ENCODE measurements around the gene TTLL11. TPM values are rescaled to one million over a fixed set of nuclear protein-coding genes. Genes with fewer than 3 reads are reported as not detected.

TTLL11 gene
- 10 to 100 TPM in 5 of 6 donors, 1 to 10 TPM in 1; 6.8 to 18.9 (median 12.9) TPM for total RNA-seq

DNA sequence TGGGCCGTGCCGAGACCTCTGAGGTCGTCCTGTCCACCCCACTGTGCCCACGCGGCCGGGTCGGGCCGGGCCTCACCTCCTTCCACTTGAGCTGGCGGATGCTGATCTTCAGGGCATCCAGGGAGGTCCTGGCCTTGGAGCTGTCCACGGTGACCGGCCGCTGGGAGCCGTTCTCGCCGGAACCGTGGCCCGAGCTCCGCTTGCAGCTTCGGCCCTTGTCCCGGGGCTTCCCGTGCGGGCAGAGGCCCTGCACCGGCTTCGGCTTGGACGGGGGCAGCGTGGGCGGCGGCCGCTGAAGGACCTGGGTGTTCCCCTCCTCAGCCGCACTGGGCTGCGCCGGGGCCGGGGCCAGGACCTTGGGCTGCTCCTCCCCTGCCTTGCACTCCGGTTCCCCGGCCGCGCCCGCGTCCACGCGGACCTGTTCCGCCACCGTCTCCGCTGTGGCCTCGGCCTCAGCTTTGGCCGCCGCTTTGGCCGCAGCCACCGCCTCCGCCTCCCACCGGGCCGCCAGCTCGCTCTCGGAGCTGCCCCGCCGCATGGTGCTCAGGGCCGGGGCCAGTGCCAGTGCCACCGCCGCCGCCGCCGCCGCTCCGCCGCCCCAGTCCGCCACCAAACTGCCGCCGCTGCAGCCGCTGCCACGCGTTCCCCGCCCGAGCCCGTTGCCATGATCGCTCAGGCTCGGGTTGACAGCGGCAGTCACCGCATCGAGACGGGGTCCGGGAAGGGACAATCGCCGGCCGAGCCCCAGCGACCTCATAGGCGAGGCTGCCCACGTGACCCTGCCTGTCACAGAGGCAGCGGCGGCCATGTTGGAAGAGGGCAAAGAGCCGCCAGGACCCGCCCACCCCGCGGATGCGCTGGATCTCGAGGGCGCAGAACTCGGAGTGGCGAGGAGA is at the start of gene TTLL11:
Gene TTLL11 (minus strand): TSS at position 698 of the 896 bp plus-strand sequence. CDS start 160 bp downstream, at position 538.
- peaks cover 21 to 35% (median 24%) of the 10 kb centered on the region in 4 donors for H3K4me1 ChIP-seq
- DNase-seq (peak; percentile 97 to 98), ATAC-seq (ENCODE audit: low FRiP score in 2 of 2) (peak; percentile 95 to 98)
- TF ChIP-seq CTCF (IDR thresholded peaks at IDR 0.05) (peak in 2 of 6 experiments; percentile 28 to 31), EP300 (IDR thresholded peaks at IDR 0.05) (peak in 1 of 4 donors; percentile 53), POLR2A (IDR thresholded peaks at IDR 0.05) (peak in 2 of 4 donors; percentile 15 to 68), POLR2AphosphoS5 (IDR thresholded peaks at IDR 0.05) (peak; percentile 95 to 96)
- WGBS, 2 donors, result 1% methylated on average over 90 of the region's 98 CpGs; no CpG with 5 or more reads in 1 of the 2 donors
- H3K27me3 ChIP-seq, result no peaks in the 10 kb centered on the region
- H3K27ac ChIP-seq, result peak within 1 kb of the TSS; percentile 53 to 82 (median 69)
- peak within 1 kb of the TSS; percentile 65 to 93 (median 76) for H3K4me3 ChIP-seq
- no peaks in the 10 kb centered on the region for H3K36me3 ChIP-seq
- no peaks in the 10 kb centered on the region for H3K9me3 ChIP-seq

DNA sequence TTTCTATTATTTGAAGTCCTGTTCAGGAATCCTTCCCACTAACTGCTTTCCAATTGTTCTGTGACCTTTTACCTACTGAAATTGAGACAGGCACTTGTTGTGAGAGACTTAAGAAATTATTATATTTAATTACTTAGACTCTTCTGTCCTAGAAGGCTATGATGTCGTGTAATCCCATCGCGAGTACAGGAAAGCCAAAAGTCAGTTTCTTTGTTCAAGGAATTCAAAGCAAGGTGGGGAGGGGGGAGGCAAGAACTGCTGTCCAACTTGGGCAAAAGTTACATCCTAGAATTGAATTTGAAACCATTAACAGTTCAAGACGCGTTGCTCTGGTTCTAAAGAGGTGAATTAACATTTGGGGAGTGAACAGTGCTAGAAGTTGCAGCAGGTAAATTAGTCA is 48.6 kb upstream of the TTLL11 start:
- Histone ChIP-seq H3K4me1 (peaks cover 2 to 15% (median 11%) of the 10 kb centered on the region in 4 donors), H3K27me3 (no peaks in the 10 kb centered on the region), H3K4me3 (no peak overlapping the region), H3K27ac (no peak overlapping the region), H3K36me3 (peaks cover 3 to 41% (median 28%) of the 10 kb centered on the region in 4 donors), H3K9me3 (no peaks in the 10 kb centered on the region)
- DNase-seq, result no peak
- TF ChIP-seq EP300 (IDR thresholded peaks at IDR 0.05) (no peak), POLR2A (IDR thresholded peaks at IDR 0.05) (no peak)
- no peak for ATAC-seq (ENCODE audit: low FRiP score in 2 of 2)
- 71 to 81% methylated on average over 5 of the region's 5 CpGs for WGBS, 2 donors

DNA sequence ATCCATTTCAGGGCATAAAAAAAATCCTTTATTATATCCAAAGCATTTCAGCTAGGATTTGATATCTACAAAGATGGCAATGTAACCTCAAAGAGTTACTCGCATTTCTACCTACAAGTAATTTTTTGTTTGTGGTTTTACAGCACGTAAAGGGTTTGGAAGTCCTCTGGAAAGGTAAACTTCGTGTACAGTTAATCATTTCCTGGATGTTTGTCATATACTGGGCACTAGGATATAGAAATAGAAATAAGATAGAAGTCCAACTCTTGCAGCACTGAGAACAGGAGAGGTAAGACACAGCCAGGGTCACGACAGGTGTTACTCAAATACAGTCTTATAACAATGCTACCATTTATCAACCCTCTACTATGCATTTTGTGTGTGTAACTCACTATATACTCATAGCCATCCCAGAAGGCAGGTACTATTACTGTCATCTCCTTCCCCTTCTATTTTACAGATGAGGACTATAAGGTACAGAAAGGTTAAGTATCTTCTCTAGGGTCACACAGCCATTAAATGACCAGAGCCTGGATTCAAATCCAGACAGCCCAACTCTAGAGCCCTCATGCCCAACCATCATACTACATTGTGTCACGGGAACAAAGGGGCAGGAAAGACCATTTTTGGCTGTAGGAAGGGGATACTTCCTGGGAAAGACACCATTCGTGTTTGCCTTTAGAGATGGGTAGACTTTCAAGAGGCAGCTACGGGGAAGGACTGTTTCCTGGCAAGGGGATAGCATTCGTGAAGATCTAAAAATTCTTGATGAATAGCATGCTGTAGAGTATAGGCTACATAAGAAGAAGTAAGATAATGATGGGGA is 47.5 kb upstream of the TTLL11 start:
- H3K9me3 ChIP-seq, result no peaks in the 10 kb centered on the region
- no peak for TF ChIP-seq POLR2AphosphoS5 (IDR thresholded peaks at IDR 0.05)
- no peak for TF ChIP-seq POLR2A (IDR thresholded peaks at IDR 0.05)
- TF ChIP-seq CTCF (IDR thresholded peaks at IDR 0.05), result no peak
- no peak for TF ChIP-seq EP300 (IDR thresholded peaks at IDR 0.05)
- H3K4me3 ChIP-seq, result no peak overlapping the region
- H3K4me1 ChIP-seq, result peaks cover 2 to 15% (median 11%) of the 10 kb centered on the region in 4 donors
- ATAC-seq (ENCODE audit: low FRiP score in 2 of 2) (no peak), DNase-seq (no peak)
- H3K36me3 ChIP-seq, result peaks cover 3 to 31% (median 23%) of the 10 kb centered on the region in 4 donors
- no peaks in the 10 kb centered on the region for H3K27me3 ChIP-seq
- 71 to 77% methylated on average over 8 of the region's 8 CpGs for WGBS, 2 donors
- H3K27ac ChIP-seq, result no peak overlapping the region

GRCh38 chr9:122138560-122139268 is 45.6 kb upstream of the TTLL11 start:
- no peak for ATAC-seq (ENCODE audit: low FRiP score in 2 of 2)
- 81 to 82% methylated on average over 10 of the region's 10 CpGs for WGBS, 2 donors
- H3K9me3 ChIP-seq, result no peaks in the 10 kb centered on the region
- no peak overlapping the region for H3K4me3 ChIP-seq
- no peak overlapping the region for H3K27ac ChIP-seq
- H3K4me1 ChIP-seq, result peaks cover 9 to 24% (median 16%) of the 10 kb centered on the region in 4 donors
- TF ChIP-seq CTCF (IDR thresholded peaks at IDR 0.05), result no peak
- TF ChIP-seq EP300 (IDR thresholded peaks at IDR 0.05), result no peak
- TF ChIP-seq POLR2AphosphoS5 (IDR thresholded peaks at IDR 0.05), result no peak
- TF ChIP-seq POLR2A (IDR thresholded peaks at IDR 0.05), result no peak
- H3K36me3 ChIP-seq, result peaks cover 0 to 13% (median 7%) of the 10 kb centered on the region in 4 donors
- DNase-seq, result no peak
- no peaks in the 10 kb centered on the region for H3K27me3 ChIP-seq

All from upper lobe of left lung (tissue), 6 donors.